GM12878 (cell line): ENCODE results near the gene NPPB. TPM values are rescaled to one million over a fixed set of nuclear protein-coding genes. Genes with fewer than 3 reads are reported as not detected.

Source experiments
- ATAC-seq: fragments of 200-7000 bp; cut with Tn5 transposase; 3 replicates; pipeline ENCODE4 v1.9.1; 2020; ENCODE audit warnings: mild to moderate bottlenecking, moderate library complexity
- BruUV-seq: library from RNA; stranded (reverse); fragments of 400-500 nt; replicated peaks from 2 replicates; lab custom pipeline; 2021; lab: Mats Ljungman, UMichigan
- CTCF ChIA-PET: fragments of 300-600 bp; sonication (Branson Sonifier 250); formaldehyde crosslinking; extraction: SDS; loops from one replicate; lab custom pipeline; 2021; ENCODE audit warnings: inconsistent platforms; lab: Yijun Ruan, JAX
- POLR2A ChIA-PET: fragments of 350-600 bp; formaldehyde crosslinking; extraction: SDS; loops from one replicate; lab custom pipeline; 2021; ENCODE audit warnings: inconsistent platforms; lab: Charles Lee
- RAD21 ChIA-PET: fragments of 300-600 bp; sonication (Branson Sonifier 250); formaldehyde crosslinking; loops from one replicate; lab custom pipeline; 2023; ENCODE audit warnings: antibody characterized with exemption; ENCODE audit not compliant: unreplicated experiment; lab: Charles Lee
- SMC1A ChIA-PET: fragments of 300-600 bp; sonication (Branson Sonifier 250); formaldehyde crosslinking; loops from one replicate; lab custom pipeline; 2023; ENCODE audit not compliant: unreplicated experiment, uncharacterized antibody; lab: Charles Lee
- DNase-seq: peaks from one replicate; pipeline ENCODE4 v3.0.0-alpha.2; 2011; ENCODE audit warnings: low read depth, low spot score
- FAIRE-seq: peaks from 3 replicates; lab custom pipeline; 2011; peaks lifted over from hg19 to GRCh38; lab: Jason Lieb, UNC
- H2AFZ ChIP-seq: 2 replicates; pipeline ENCODE4 v1.6.0; 2011; ENCODE audit warnings: low read depth, low read length, control low read depth; ENCODE audit not compliant: control insufficient read depth
- H3K27ac ChIP-seq: 2 replicates; pipeline ENCODE4 v1.5.1; 2011; ENCODE audit warnings: control low read depth; ENCODE audit not compliant: control insufficient read depth, insufficient read depth
- H3K27me3 ChIP-seq, 2 experiments: replicated peaks in 1 of 2; 2 replicates each; pipeline versions ENCODE4 v1.6.0 to v1.6.1; 2011; ENCODE audit warnings: low read length in 1 of 2; ENCODE audit not compliant: control insufficient read depth in 2 of 2, insufficient read depth in 2 of 2
- H3K36me3 ChIP-seq, 2 experiments: 2 replicates each; pipeline ENCODE4 v1.5.1; 2011; ENCODE audit warnings: low read length in 1 of 2; ENCODE audit not compliant: control insufficient read depth in 2 of 2, insufficient read depth in 2 of 2
- H3K4me1 ChIP-seq: 2 replicates; pipeline ENCODE4 v1.6.1; 2011; ENCODE audit warnings: mild to moderate bottlenecking, low read length, moderate library complexity, mixed read lengths; ENCODE audit not compliant: control insufficient read depth, insufficient read depth
- H3K4me2 ChIP-seq: 2 replicates; pipeline ENCODE4 v1.6.0; 2011; ENCODE audit warnings: control low read depth; ENCODE audit not compliant: control insufficient read depth, insufficient read depth
- H3K4me3 ChIP-seq: fragments of 200-600 bp; sonication (generic); 2 replicates; pipeline ENCODE4 v1.5.1; 2016
- H3K79me2 ChIP-seq: 2 replicates; pipeline ENCODE4 v1.6.0; 2011; ENCODE audit warnings: low read length; ENCODE audit not compliant: control insufficient read depth, insufficient read depth
- H3K9ac ChIP-seq: 2 replicates; pipeline ENCODE4 v1.8.0; 2011; ENCODE audit warnings: low read length, control low read depth, mixed read lengths; ENCODE audit not compliant: control insufficient read depth, insufficient read depth
- H3K9me3 ChIP-seq: replicated peaks from 3 replicates; pipeline ENCODE4 v1.5.1; 2011; ENCODE audit warnings: mild to moderate bottlenecking, low read length; ENCODE audit not compliant: control insufficient read depth, insufficient read depth
- H4K20me1 ChIP-seq: 2 replicates; pipeline ENCODE4 v1.6.0; 2011; ENCODE audit not compliant: control insufficient read depth, insufficient read depth
- ASH2L ChIP-seq: fragments of 300-600, 200-600 bp; sonication (generic); IDR thresholded peaks from 2 replicates; pipeline ENCODE4 v1.6.1; 2017; ENCODE audit warnings: low read depth, mild to moderate bottlenecking, borderline replicate concordance
- BCL11A ChIP-seq: IDR thresholded peaks from 2 replicates; pipeline ENCODE4 v1.6.1; 2011; ENCODE audit warnings: low read depth, low read length
- HCFC1 ChIP-seq: fragments of 150-350 bp; IDR thresholded peaks from 2 replicates; pipeline ENCODE4 v1.6.1; 2014; ENCODE audit warnings: low read length
- MXI1 ChIP-seq: fragments of 150-350 bp; IDR thresholded peaks from 2 replicates; pipeline ENCODE4 v1.6.1; 2011; ENCODE audit warnings: low read depth, mild to moderate bottlenecking, inconsistent platforms, low read length, improper control_type of control experiment
- PAX8 ChIP-seq: fragments of 450-650 bp; IDR thresholded peaks from 2 replicates; pipeline ENCODE4 v1.6.1; 2017; ENCODE audit warnings: mild to moderate bottlenecking, moderate library complexity
- SIN3A ChIP-seq: IDR thresholded peaks from 2 replicates; pipeline ENCODE4 v1.6.1; 2012; ENCODE audit warnings: low read depth, low read length, improper control_type of control experiment
- SRF ChIP-seq, 2 experiments: IDR thresholded peaks; 2 replicates each; pipeline ENCODE4 v1.6.1; 2011; ENCODE audit warnings: low read depth in 2 of 2, low read length in 2 of 2, mild to moderate bottlenecking in 1 of 2, moderate library complexity in 1 of 2
- YY1 ChIP-seq: IDR thresholded peaks from 2 replicates; pipeline ENCODE4 v1.6.1; 2011; ENCODE audit warnings: low read depth, mild to moderate bottlenecking, low read length
- WGBS: methylation state at CpG from one replicate; pipeline ENCODE4 v1.1.6; 2016; ENCODE audit warnings: low lambda C conversion rate; ENCODE audit not compliant: insufficient replicate concordance, insufficient coverage; ENCODE audit errors: missing lambda C conversion rate; 5-methylcytosine and 5-hydroxymethylcytosine counted together
- in situ Hi-C: fragments of 300-500 bp; cut with MboI; formaldehyde crosslinking; loops from 9 replicates; pipeline ENCODE4 v1.14.3; 2018; ENCODE audit warnings: mixed read lengths
- intact Hi-C: fragments of 100-400 bp; cut with micrococcal nuclease; formaldehyde crosslinking; loops from one replicate; pipeline ENCODE4 v1.14.2; 2022; ENCODE audit not compliant: unreplicated experiment
- polyA plus RNA-seq, 11 experiments: library from polyadenylated mRNA; depleted of rRNA in 4 of 11; unstranded in 6 of 11; stranded (reverse) in 5 of 11; fragments of >200 nt; fragmentation: Nextera tagmentation in 4 of 11; fragmentation: Illumina TruSeq in 1 of 11; extraction: Ambion mirVana in 4 of 11; extraction: Trizol in 1 of 11; gene quantifications; 1 replicate in 1 of 11; 2 replicates in 10 of 11; pipeline versions ENCODE4 v1.2.1 to v1.2.3, GENCODE V29; 2011 to 2016; ENCODE audit warnings: inconsistent platforms in 2 of 11, missing spikeins in 2 of 11, low read depth in 1 of 11
- total RNA-seq, 4 experiments: library from RNA; depleted of rRNA in 3 of 4; stranded (reverse); fragments of >200 nt in 3 of 4; fragmentation: Illumina TruSeq in 1 of 4; extraction: Trizol in 1 of 4; gene quantifications; 2 replicates each; pipeline versions ENCODE4 v1.2.1 to v1.2.3, GENCODE V29; 2013 to 2021
- TF ChIP-seq, protein P1 (sequence below): fragments of 450-650 bp; IDR thresholded peaks from 2 replicates; pipeline ENCODE4 v1.6.1; 2017; ENCODE audit warnings: mild to moderate bottlenecking, low read depth, inconsistent platforms; ENCODE audit not compliant: poor library complexity, severe bottlenecking
- TF ChIP-seq, protein P2 (sequence below): IDR thresholded peaks from 2 replicates; pipeline ENCODE4 v1.6.1; 2011; ENCODE audit warnings: low read depth, mild to moderate bottlenecking, low read length, moderate library complexity, borderline replicate concordance; ENCODE audit errors: extremely low read depth
- TF ChIP-seq, protein P3 (sequence below): fragments of 150-350 bp; IDR thresholded peaks from 2 replicates; pipeline ENCODE4 v1.6.1; 2014; ENCODE audit warnings: mild to moderate bottlenecking, low read depth, low read length
- TF ChIP-seq, protein P4 (sequence below): fragments of 450-650 bp; IDR thresholded peaks from 2 replicates; pipeline ENCODE4 v1.6.1; 2017; ENCODE audit warnings: mild to moderate bottlenecking, moderate library complexity
- TF ChIP-seq, protein P5 (sequence below): fragments of 450-650 bp; IDR thresholded peaks from 2 replicates; pipeline ENCODE4 v1.6.1; 2014; ENCODE audit warnings: mild to moderate bottlenecking

The NPPB gene
- total and polyA plus RNA-seq, 10 of the 15 experiments (the other 5 are each of a cell fraction or from before 2014, with no cell fraction given) = not detected

DNA sequence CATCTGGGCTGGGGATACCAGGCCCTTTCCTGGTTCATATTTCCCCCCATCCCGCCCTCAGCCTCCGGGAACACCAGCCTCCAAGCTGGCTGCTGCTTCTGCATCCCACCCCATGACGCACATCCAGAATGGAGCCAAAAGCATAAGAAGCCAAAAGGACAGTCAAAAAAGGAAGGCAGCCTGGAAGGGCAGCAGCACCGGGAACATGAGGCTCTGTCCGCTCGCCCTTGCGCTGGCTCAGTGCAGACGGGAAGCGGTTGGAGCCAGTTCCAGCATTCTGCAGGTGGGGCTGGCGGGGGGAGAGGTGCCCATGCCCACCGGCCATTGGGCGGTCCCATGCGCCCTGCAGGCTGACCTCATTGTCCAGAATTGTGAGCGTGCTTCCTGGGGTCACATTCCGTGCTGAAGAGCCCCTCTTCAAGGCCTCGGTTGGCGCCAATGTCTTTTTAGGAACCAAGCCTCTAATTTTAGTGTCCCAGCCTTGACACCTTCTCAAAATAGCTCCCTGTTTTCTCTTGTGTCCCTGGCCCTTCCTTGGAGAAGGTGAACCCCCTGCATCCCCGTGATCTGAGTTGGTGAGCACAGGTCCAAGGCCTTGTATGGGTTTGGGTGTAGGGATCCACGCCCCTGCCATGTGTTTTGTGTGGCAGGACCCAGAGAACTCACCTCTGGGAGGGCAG, 28.4 kb upstream of the NPPB start (continued):
- TF ChIP-seq, protein P1, sequence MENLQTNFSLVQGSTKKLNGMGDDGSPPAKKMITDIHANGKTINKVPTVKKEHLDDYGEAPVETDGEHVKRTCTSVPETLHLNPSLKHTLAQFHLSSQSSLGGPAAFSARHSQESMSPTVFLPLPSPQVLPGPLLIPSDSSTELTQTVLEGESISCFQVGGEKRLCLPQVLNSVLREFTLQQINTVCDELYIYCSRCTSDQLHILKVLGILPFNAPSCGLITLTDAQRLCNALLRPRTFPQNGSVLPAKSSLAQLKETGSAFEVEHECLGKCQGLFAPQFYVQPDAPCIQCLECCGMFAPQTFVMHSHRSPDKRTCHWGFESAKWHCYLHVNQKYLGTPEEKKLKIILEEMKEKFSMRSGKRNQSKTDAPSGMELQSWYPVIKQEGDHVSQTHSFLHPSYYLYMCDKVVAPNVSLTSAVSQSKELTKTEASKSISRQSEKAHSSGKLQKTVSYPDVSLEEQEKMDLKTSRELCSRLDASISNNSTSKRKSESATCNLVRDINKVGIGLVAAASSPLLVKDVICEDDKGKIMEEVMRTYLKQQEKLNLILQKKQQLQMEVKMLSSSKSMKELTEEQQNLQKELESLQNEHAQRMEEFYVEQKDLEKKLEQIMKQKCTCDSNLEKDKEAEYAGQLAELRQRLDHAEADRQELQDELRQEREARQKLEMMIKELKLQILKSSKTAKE = no peak
- TF ChIP-seq BCL11A = no peak
- TF ChIP-seq, all 136 proteins: peak for 0

DNA sequence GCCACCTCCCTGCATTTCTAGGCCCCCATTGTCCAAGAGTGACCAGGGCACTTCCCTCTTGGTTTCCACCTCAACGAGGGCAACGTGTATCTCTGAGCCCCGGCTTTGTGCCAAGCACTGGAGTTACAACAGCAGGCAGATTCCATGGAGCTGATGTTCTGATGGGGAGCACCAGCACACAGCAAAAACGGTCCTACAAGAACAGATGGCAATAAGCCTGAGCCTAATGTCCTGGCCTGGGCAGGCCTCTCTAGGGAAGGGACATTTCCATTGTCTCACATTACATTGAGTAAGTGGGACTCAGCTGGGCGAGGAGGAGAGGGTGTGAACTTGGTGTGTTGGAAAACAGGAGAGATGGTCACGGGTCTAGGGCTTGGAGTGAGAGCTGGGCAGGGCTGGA, 27.2 kb upstream of the NPPB start:
- no TSS peak for BruUV-seq
- ATAC-seq (no peak), FAIRE-seq (no peak), DNase-seq (no peak)
- Histone ChIP-seq H3K9ac (no peak overlapping the region), H3K27ac (no peak overlapping the region), H4K20me1 (no peaks in the 10 kb centered on the region), H3K9me3 (no peaks in the 10 kb centered on the region), H2AFZ (no peak overlapping the region), H3K4me1 (no peaks in the 10 kb centered on the region), H3K4me2 (no peak overlapping the region), H3K4me3 (no peak overlapping the region), H3K79me2 (no peaks in the 10 kb centered on the region), H3K27me3 (no peaks in the 10 kb centered on the region; a peak in 1 of 4 replicates), H3K36me3 (no peaks in the 10 kb centered on the region)
- TF ChIP-seq YY1 (no peak), ASH2L (no peak), HCFC1 (no peak), MXI1 (no peak), SRF (IDR thresholded peaks at IDR 0.05; ENCODE audit: low read depth in 2 of 2, low read length in 2 of 2) (no peak), PAX8 (no peak), SIN3A (no peak)
- TF ChIP-seq, protein P2, sequence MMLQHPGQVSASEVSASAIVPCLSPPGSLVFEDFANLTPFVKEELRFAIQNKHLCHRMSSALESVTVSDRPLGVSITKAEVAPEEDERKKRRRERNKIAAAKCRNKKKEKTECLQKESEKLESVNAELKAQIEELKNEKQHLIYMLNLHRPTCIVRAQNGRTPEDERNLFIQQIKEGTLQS = no peak
- TF ChIP-seq, protein P3, sequence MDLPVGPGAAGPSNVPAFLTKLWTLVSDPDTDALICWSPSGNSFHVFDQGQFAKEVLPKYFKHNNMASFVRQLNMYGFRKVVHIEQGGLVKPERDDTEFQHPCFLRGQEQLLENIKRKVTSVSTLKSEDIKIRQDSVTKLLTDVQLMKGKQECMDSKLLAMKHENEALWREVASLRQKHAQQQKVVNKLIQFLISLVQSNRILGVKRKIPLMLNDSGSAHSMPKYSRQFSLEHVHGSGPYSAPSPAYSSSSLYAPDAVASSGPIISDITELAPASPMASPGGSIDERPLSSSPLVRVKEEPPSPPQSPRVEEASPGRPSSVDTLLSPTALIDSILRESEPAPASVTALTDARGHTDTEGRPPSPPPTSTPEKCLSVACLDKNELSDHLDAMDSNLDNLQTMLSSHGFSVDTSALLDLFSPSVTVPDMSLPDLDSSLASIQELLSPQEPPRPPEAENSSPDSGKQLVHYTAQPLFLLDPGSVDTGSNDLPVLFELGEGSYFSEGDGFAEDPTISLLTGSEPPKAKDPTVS = no peak
- TF ChIP-seq, protein P4, sequence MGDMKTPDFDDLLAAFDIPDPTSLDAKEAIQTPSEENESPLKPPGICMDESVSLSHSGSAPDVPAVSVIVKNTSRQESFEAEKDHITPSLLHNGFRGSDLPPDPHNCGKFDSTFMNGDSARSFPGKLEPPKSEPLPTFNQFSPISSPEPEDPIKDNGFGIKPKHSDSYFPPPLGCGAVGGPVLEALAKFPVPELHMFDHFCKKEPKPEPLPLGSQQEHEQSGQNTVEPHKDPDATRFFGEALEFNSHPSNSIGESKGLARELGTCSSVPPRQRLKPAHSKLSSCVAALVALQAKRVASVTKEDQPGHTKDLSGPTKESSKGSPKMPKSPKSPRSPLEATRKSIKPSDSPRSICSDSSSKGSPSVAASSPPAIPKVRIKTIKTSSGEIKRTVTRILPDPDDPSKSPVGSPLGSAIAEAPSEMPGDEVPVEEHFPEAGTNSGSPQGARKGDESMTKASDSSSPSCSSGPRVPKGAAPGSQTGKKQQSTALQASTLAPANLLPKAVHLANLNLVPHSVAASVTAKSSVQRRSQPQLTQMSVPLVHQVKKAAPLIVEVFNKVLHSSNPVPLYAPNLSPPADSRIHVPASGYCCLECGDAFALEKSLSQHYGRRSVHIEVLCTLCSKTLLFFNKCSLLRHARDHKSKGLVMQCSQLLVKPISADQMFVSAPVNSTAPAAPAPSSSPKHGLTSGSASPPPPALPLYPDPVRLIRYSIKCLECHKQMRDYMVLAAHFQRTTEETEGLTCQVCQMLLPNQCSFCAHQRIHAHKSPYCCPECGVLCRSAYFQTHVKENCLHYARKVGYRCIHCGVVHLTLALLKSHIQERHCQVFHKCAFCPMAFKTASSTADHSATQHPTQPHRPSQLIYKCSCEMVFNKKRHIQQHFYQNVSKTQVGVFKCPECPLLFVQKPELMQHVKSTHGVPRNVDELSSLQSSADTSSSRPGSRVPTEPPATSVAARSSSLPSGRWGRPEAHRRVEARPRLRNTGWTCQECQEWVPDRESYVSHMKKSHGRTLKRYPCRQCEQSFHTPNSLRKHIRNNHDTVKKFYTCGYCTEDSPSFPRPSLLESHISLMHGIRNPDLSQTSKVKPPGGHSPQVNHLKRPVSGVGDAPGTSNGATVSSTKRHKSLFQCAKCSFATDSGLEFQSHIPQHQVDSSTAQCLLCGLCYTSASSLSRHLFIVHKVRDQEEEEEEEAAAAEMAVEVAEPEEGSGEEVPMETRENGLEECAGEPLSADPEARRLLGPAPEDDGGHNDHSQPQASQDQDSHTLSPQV = no peak
- TF ChIP-seq, protein P5, sequence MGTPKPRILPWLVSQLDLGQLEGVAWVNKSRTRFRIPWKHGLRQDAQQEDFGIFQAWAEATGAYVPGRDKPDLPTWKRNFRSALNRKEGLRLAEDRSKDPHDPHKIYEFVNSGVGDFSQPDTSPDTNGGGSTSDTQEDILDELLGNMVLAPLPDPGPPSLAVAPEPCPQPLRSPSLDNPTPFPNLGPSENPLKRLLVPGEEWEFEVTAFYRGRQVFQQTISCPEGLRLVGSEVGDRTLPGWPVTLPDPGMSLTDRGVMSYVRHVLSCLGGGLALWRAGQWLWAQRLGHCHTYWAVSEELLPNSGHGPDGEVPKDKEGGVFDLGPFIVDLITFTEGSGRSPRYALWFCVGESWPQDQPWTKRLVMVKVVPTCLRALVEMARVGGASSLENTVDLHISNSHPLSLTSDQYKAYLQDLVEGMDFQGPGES = no peak
- ChIA-PET CTCF (no interaction called here), RAD21 (no interaction called here), POLR2A (no interaction called here), SMC1A (no interaction called here)
- in situ Hi-C loops (no loop called here), intact Hi-C loops (no loop called here)
- 37% methylated on average over 6 of the region's 6 CpGs for WGBS
